GM12864 (cell line): Measurements from ENCODE around the gene FAM20C.

Source experiments
- DNase-seq: peaks from one replicate; pipeline ENCODE4 v3.0.0-alpha.2; 2011; ENCODE audit warnings: low read depth
- H3K4me3 ChIP-seq: 2 replicates; pipeline ENCODE4 v1.5.1; 2011; ENCODE audit warnings: mild to moderate bottlenecking, low read depth, low read length, control low read depth
- CTCF ChIP-seq: IDR thresholded peaks from 2 replicates; pipeline ENCODE4 v1.5.1; 2011; ENCODE audit warnings: low read depth, mild to moderate bottlenecking, moderate library complexity, low read length, control low read depth, inconsistent platforms; ENCODE audit errors: missing control alignments

FAM20C gene

GRCh38 chr7:256461-256940, 64.1 kb downstream of the FAM20C start:
- TF ChIP-seq CTCF: no peak
- no peak overlapping the region for H3K4me3 ChIP-seq
- DNase-seq: no peak

GRCh38 chr7:256981-257646, 64.7 kb downstream of the FAM20C start:
- DNase-seq: no peak
- TF ChIP-seq CTCF: no peak
- no peak overlapping the region for H3K4me3 ChIP-seq

- H3K4me3 ChIP-seq: no peak overlapping the region
- no peak for TF ChIP-seq CTCF
- DNase-seq: no peak
Observed at GRCh38 chr7:257647-257992, 65.2 kb downstream of the FAM20C start.

- no peak overlapping the region for H3K4me3 ChIP-seq
- no peak for DNase-seq
Observed at GRCh38 chr7:258476-259190, 66.3 kb downstream of the FAM20C start.

GRCh38 chr7:259191-259505, 66.8 kb downstream of the FAM20C start:
- H3K4me3 ChIP-seq: no peak overlapping the region
- no peak for TF ChIP-seq CTCF
- DNase-seq: no peak

More at GRCh38 chr7:258476-259190, 66.3 kb downstream of the FAM20C start:
- TF ChIP-seq CTCF: no peak

- no peak for DNase-seq
- no peak for TF ChIP-seq CTCF
- no peak overlapping the region for H3K4me3 ChIP-seq
Observed at GRCh38 chr7:259751-260405, 67.5 kb downstream of the FAM20C start.
